ENCODE data around the gene ZSWIM4. TPM values are rescaled to one million over a fixed set of nuclear protein-coding genes. Genes with fewer than 3 reads are reported as not detected.

The ZSWIM4 gene
- total and polyA plus RNA-seq, 10 of the 15 experiments (the other 5 are each of a cell fraction or from before 2014, with no cell fraction given), result 0.73 to 11.1 (median 1.8) TPM; not detected in 2

DNA sequence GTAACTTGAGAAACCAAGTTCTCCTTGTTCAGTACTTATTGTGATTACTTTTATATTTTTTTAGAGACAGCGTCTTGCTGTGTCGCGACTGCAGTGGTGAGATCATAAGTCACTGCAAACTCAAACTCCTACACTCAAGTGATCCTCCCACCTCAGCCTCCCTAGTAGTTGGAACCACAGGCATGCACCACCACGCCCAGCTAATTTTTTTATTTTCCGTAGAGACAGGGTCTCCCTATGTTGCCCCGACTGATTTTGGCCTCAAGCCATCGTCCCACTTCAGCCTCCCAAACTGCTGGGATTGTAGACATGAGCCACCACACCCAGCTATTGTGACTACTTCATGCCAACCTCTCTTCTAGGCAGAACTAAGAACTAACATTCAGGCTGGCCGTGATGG is 12.7 kb upstream of the ZSWIM4 start:
- no peak for FAIRE-seq

More for the DNA sequence above, 12.7 kb upstream of the ZSWIM4 start:
- no peaks in the 10 kb centered on the region for H3K9me3 ChIP-seq (replicated peaks; ENCODE audit: control insufficient read depth, insufficient read depth, low read length)
- RAD21 ChIA-PET (ENCODE audit: unreplicated experiment), result interaction anchor here (1.9 to 3.1 kb wide), 3 partner anchors 9 to 80 kb away, joined by 5 to 65 read pairs (median 11); partner anchors contain the start of genes C19orf53 and ZSWIM4
- SMC1A ChIA-PET (ENCODE audit: uncharacterized antibody, unreplicated experiment), result interaction anchor here (1.2 to 5.1 kb wide), 3 partner anchors 13 to 501 kb away, joined by 3 to 65 read pairs (median 27); partner anchors contain the start of gene ZSWIM4
- no peak for DNase-seq (ENCODE audit: low read depth, low spot score)
- no peak for ATAC-seq
- H3K27ac ChIP-seq (ENCODE audit: control insufficient read depth, insufficient read depth), result no peak overlapping the region
- 90% methylated on average over 8 of the region's 8 CpGs for WGBS (ENCODE audit: insufficient coverage, insufficient replicate concordance, low lambda C conversion rate, missing lambda C conversion rate)
- intact Hi-C loops (cut with micrococcal nuclease; ENCODE audit: unreplicated experiment), result no loop called here
- H3K36me3 ChIP-seq (ENCODE audit: control insufficient read depth in 2 of 2, insufficient read depth in 2 of 2, low read length in 1 of 2), result peaks cover 12 to 14% of the 10 kb centered on the region in 2 experiments
- no peak overlapping the region for H3K4me3 ChIP-seq
- peaks cover 19% of the 10 kb centered on the region for H3K4me1 ChIP-seq (ENCODE audit: control insufficient read depth, insufficient read depth, low read length)
- POLR2A ChIA-PET, result interaction anchor here (4.4 kb wide), 1 partner anchor 80 kb away, joined by 28 read pairs; no protein-coding TSS in a partner anchor
- CTCF ChIA-PET, result interaction anchor here (1.0 to 6.2 kb wide), 3 partner anchors 9 to 80 kb away, joined by 3 to 136 read pairs (median 4); no protein-coding TSS in a partner anchor
- in situ Hi-C loops (cut with MboI), result loop anchor here (5.0 kb wide), 1 partner anchor 80 kb away; no protein-coding TSS in a partner anchor
- H4K20me1 ChIP-seq (ENCODE audit: control insufficient read depth, insufficient read depth), result no peaks in the 10 kb centered on the region
- no peak overlapping the region for H2AFZ ChIP-seq (ENCODE audit: control insufficient read depth, low read depth, low read length)
- H3K4me2 ChIP-seq (ENCODE audit: control insufficient read depth, insufficient read depth), result no peak overlapping the region
- no peaks in the 10 kb centered on the region for H3K79me2 ChIP-seq (ENCODE audit: control insufficient read depth, insufficient read depth, low read length)
- TF ChIP-seq, protein P1, sequence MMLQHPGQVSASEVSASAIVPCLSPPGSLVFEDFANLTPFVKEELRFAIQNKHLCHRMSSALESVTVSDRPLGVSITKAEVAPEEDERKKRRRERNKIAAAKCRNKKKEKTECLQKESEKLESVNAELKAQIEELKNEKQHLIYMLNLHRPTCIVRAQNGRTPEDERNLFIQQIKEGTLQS (IDR thresholded peaks at IDR 0.05; ENCODE audit: borderline replicate concordance, extremely low read depth, low read depth, low read length), result no peak
- TF ChIP-seq, protein P2, sequence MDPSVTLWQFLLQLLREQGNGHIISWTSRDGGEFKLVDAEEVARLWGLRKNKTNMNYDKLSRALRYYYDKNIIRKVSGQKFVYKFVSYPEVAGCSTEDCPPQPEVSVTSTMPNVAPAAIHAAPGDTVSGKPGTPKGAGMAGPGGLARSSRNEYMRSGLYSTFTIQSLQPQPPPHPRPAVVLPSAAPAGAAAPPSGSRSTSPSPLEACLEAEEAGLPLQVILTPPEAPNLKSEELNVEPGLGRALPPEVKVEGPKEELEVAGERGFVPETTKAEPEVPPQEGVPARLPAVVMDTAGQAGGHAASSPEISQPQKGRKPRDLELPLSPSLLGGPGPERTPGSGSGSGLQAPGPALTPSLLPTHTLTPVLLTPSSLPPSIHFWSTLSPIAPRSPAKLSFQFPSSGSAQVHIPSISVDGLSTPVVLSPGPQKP (IDR thresholded peaks at IDR 0.05; ENCODE audit: low read depth, low read length), result no peak
- TF ChIP-seq JUNB (IDR thresholded peaks at IDR 0.05) (no peak), KAT2A (conservative IDR thresholded peaks at IDR 0.05; ENCODE audit: control insufficient read depth, low read depth, low read length) (no peak), SMARCA5 (IDR thresholded peaks at IDR 0.05) (no peak), BMI1 (IDR thresholded peaks at IDR 0.05; ENCODE audit: borderline replicate concordance) (no peak), SREBF1 (IDR thresholded peaks at IDR 0.05; ENCODE audit: low read length) (no peak), NFXL1 (IDR thresholded peaks at IDR 0.05; ENCODE audit: borderline replicate concordance) (no peak)
- TF ChIP-seq, protein P3, sequence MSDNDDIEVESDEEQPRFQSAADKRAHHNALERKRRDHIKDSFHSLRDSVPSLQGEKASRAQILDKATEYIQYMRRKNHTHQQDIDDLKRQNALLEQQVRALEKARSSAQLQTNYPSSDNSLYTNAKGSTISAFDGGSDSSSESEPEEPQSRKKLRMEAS (IDR thresholded peaks at IDR 0.05; ENCODE audit: low read depth, low read length), result no peak
- TF ChIP-seq, protein P4, sequence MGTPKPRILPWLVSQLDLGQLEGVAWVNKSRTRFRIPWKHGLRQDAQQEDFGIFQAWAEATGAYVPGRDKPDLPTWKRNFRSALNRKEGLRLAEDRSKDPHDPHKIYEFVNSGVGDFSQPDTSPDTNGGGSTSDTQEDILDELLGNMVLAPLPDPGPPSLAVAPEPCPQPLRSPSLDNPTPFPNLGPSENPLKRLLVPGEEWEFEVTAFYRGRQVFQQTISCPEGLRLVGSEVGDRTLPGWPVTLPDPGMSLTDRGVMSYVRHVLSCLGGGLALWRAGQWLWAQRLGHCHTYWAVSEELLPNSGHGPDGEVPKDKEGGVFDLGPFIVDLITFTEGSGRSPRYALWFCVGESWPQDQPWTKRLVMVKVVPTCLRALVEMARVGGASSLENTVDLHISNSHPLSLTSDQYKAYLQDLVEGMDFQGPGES (IDR thresholded peaks at IDR 0.05), result no peak
- no TSS peak for BruUV-seq (replicated peaks)
- H3K9ac ChIP-seq (ENCODE audit: control insufficient read depth, insufficient read depth, low read length), result no peak overlapping the region
- no peaks in the 10 kb centered on the region for H3K27me3 ChIP-seq (replicated peaks in 1 of 2; ENCODE audit: control insufficient read depth in 2 of 2, insufficient read depth in 2 of 2, low read length in 1 of 2)

Data from GM12878 (cell line).